OCI-LY7 (cell line): ENCODE data around the gene ARRDC1. TPM values are rescaled to one million over a fixed set of nuclear protein-coding genes. Genes with fewer than 3 reads are reported as not detected.

Experiments used
- BruUV-seq: library from RNA; stranded (reverse); fragments of 400-500 nt; replicated peaks from 2 replicates; lab custom pipeline; 2021; lab: Mats Ljungman, UMichigan
- CTCF ChIA-PET: fragments of 300-600 bp; sonication (Branson Sonifier 250); formaldehyde crosslinking; loops from one replicate; lab custom pipeline; 2022; ENCODE audit warnings: antibody characterized with exemption; ENCODE audit not compliant: unreplicated experiment; lab: Charles Lee
- POLR2A ChIA-PET: fragments of 300-600 bp; sonication (Branson Sonifier 250); formaldehyde crosslinking; loops from one replicate; lab custom pipeline; 2022; ENCODE audit warnings: antibody characterized with exemption; lab: Charles Lee
- DNase-seq: peaks from one replicate; pipeline ENCODE4 v3.0.0-alpha.2; 2015; ENCODE audit warnings: low spot score
- H2AFZ ChIP-seq: fragments of 200-600 bp; sonication (generic), shearing (Covaris generic); 2 replicates; pipeline ENCODE4 v1.6.1; 2014; ENCODE audit warnings: mild to moderate bottlenecking, antibody characterized with exemption, low read length, moderate library complexity
- H3K27ac ChIP-seq: fragments of 200-600 bp; sonication (generic); 2 replicates; pipeline ENCODE4 v1.5.1; 2014; ENCODE audit warnings: mixed run types, low read depth, mild to moderate bottlenecking, moderate library complexity, low read length, inconsistent platforms; ENCODE audit not compliant: poor library complexity, severe bottlenecking
- H3K36me3 ChIP-seq: fragments of 200-600 bp; sonication (generic); 2 replicates; pipeline ENCODE4 v1.6.1; 2014; ENCODE audit warnings: mild to moderate bottlenecking, antibody characterized with exemption, low read length, moderate library complexity, mixed read lengths; ENCODE audit not compliant: insufficient read depth
- H3K4me1 ChIP-seq: fragments of 200-600 bp; sonication (generic); 2 replicates; pipeline ENCODE4 v1.5.1; 2014; ENCODE audit warnings: mild to moderate bottlenecking, low read length; ENCODE audit not compliant: insufficient read depth, poor library complexity, severe bottlenecking
- H3K4me2 ChIP-seq: fragments of 200-600 bp; sonication (generic); 2 replicates; pipeline ENCODE4 v1.6.1; 2014; ENCODE audit warnings: mild to moderate bottlenecking, low read length
- H3K4me3 ChIP-seq: fragments of 200-600 bp; sonication (generic); 2 replicates; pipeline ENCODE4 v1.5.1; 2014; ENCODE audit warnings: mild to moderate bottlenecking, low read depth, low read length; ENCODE audit not compliant: poor library complexity, severe bottlenecking
- H3K79me2 ChIP-seq: fragments of 200-600 bp; sonication (generic); 2 replicates; pipeline ENCODE4 v1.6.1; 2016; ENCODE audit warnings: low read depth, mild to moderate bottlenecking, low read length, moderate library complexity, mixed read lengths; ENCODE audit not compliant: insufficient read depth
- H3K9me2 ChIP-seq: fragments of 200-600 bp; sonication (generic); 2 replicates; pipeline ENCODE4 v1.6.1; 2016; ENCODE audit warnings: mild to moderate bottlenecking, low read length, mixed read lengths; ENCODE audit not compliant: insufficient read depth
- H3K9me3 ChIP-seq: fragments of 200-600 bp; sonication (generic); 2 replicates; pipeline ENCODE4 v1.6.1; 2014; ENCODE audit warnings: mild to moderate bottlenecking, mixed run types, low read length, mixed read lengths
- H4K20me1 ChIP-seq: fragments of 200-600 bp; sonication (generic); 2 replicates; pipeline ENCODE4 v1.6.1; 2014; ENCODE audit warnings: mild to moderate bottlenecking, antibody characterized with exemption, low read length, moderate library complexity, mixed read lengths; ENCODE audit not compliant: insufficient read depth
- CTCF ChIP-seq: fragments of 200-600 bp; sonication (generic); conservative IDR thresholded peaks from 2 replicates; pipeline ENCODE4 v1.5.1; 2014; ENCODE audit warnings: mild to moderate bottlenecking, antibody characterized with exemption, low read length, moderate library complexity, mixed read lengths
- EZH2phosphoT487 ChIP-seq: fragments of 200-600 bp; sonication (generic); IDR thresholded peaks from 2 replicates; pipeline ENCODE4 v1.6.1; 2018; ENCODE audit warnings: low read depth, borderline replicate concordance, mild to moderate bottlenecking, mixed run types, antibody characterized with exemption, low read length, moderate library complexity, mixed read lengths
- intact Hi-C: fragments of 100-400 bp; cut with micrococcal nuclease; formaldehyde crosslinking; loops from one replicate; pipeline ENCODE4 v1.10.0; 2022; ENCODE audit not compliant: unreplicated experiment
- total RNA-seq, 2 experiments: library from RNA; depleted of rRNA in 1 of 2; stranded (reverse); fragments of >200 nt in 1 of 2; shearing (Covaris generic) in 1 of 2; gene quantifications; 2 replicates each; pipeline ENCODE4 v1.2.3, GENCODE V29; 2014 to 2022

ARRDC1 gene
- total RNA-seq, 2 experiments from 2014 or later, result 59.6 to 70.3 TPM

- Histone ChIP-seq H3K79me2 (peaks cover 99% of the 10 kb centered on the region), H2AFZ (no peak overlapping the region), H3K36me3 (peaks cover 75% of the 10 kb centered on the region), H3K4me1 (peaks cover 89% of the 10 kb centered on the region), H4K20me1 (no peaks in the 10 kb centered on the region), H3K9me2 (no peaks in the 10 kb centered on the region), H3K27ac (peak overlapping the region; percentile 65), H3K4me2 (peak overlapping the region; percentile 75), H3K4me3 (peak overlapping the region; percentile 45), H3K9me3 (0 out of 2 replicates have a peak, but pooled peaks cover 5% of the 10 kb centered on the region)
- intact Hi-C loops, result no loop called here
- TF ChIP-seq CTCF, result no peak
- no peak for TF ChIP-seq EZH2phosphoT487
- DNase-seq, result peak; percentile 62
- no TSS peak for BruUV-seq
- CTCF ChIA-PET, result no interaction called here
- POLR2A ChIA-PET, result interaction anchor here (0.6 to 1.1 kb wide), 2 partner anchors 8 to 226 kb away, joined by 5 to 6 read pairs; no protein-coding TSS in a partner anchor
Observed at GRCh38 chr9:137658781-137659180, 53.3 kb downstream of the ARRDC1 start.

GRCh38 chr9:137660144-137660543 lies 54.7 kb downstream of the ARRDC1 start:
- TF ChIP-seq CTCF (0 out of 2 replicates have a peak, but pooled peaks have one; percentile 22), EZH2phosphoT487 (no peak)
- H3K4me3 ChIP-seq, result no peak overlapping the region
- no peak overlapping the region; the same call in 1 of the 2 replicates for H3K4me2 ChIP-seq
- no peak overlapping the region for H2AFZ ChIP-seq
- ChIA-PET POLR2A (interaction anchor here (0.6 to 1.0 kb wide), 3 partner anchors 8 to 87 kb away, joined by 3 read pairs; no protein-coding TSS in a partner anchor), CTCF (no interaction called here)
- no peaks in the 10 kb centered on the region for H4K20me1 ChIP-seq
- no TSS peak for BruUV-seq
- no peaks in the 10 kb centered on the region for H3K9me2 ChIP-seq
- peaks cover 89% of the 10 kb centered on the region for H3K4me1 ChIP-seq
- DNase-seq, result no peak
- peaks cover 99% of the 10 kb centered on the region for H3K79me2 ChIP-seq
- intact Hi-C loops, result no loop called here
- peaks cover 67% of the 10 kb centered on the region for H3K36me3 ChIP-seq
- H3K27ac ChIP-seq, result peak overlapping the region; percentile 65
- H3K9me3 ChIP-seq, result 0 out of 2 replicates have a peak, but pooled peaks cover 5% of the 10 kb centered on the region

- Histone ChIP-seq H3K79me2 (peaks cover 97% of the 10 kb centered on the region), H2AFZ (no peak overlapping the region), H3K4me1 (peaks cover 93% of the 10 kb centered on the region), H3K4me2 (peak overlapping the region; percentile 81), H3K4me3 (peak overlapping the region; percentile 2), H3K27ac (peak overlapping the region; percentile 95), H3K36me3 (peaks cover 63% of the 10 kb centered on the region), H4K20me1 (no peaks in the 10 kb centered on the region), H3K9me2 (no peaks in the 10 kb centered on the region), H3K9me3 (0 out of 2 replicates have a peak, but pooled peaks cover 5% of the 10 kb centered on the region)
- DNase-seq, result no peak
- CTCF ChIA-PET, result no interaction called here
- no TSS peak for BruUV-seq
- POLR2A ChIA-PET, result interaction anchor here (1.0 to 2.5 kb wide), 3 partner anchors 11 to 44 kb away, joined by 4 to 10 read pairs (median 4); partner anchors contain the start of gene EHMT1
- TF ChIP-seq CTCF, result no peak
- TF ChIP-seq EZH2phosphoT487, result no peak
- intact Hi-C loops, result no loop called here
Observed at GRCh38 chr9:137663584-137663983, 58.1 kb downstream of the ARRDC1 start.
